Measurements from ENCODE around the gene NDRG2. TPM values are rescaled to one million over a fixed set of nuclear protein-coding genes. Genes with fewer than 3 reads are reported as not detected.
A peak's percentile ranks its signal among the peaks of the same experiment; 100 is the strongest.

NDRG2 gene
- total and polyA plus RNA-seq, 7 donors = 328 to 2,087 (median 762) TPM

DNA sequence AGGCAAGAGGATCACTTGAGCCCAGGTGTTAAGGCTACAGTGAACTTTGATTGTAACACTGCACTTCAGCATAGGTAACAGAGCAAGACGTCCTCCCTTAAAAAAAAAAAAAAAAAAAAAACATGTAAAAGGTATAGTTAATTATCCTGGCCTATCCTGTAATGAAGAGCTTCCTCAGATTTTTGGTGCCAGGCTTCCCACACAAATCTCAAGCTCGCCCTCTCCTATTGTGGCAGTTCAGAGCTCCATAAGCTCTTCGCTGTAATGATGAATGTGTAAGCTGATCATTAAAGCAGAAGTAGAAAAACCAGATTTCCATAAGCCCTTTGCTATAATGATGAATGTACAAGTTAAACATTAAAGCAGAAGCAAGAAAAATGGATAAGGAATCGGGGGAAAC is 27.7 kb downstream of the NDRG2 start:
- H3K27ac ChIP-seq = no peak overlapping the region
- ATAC-seq (no peak), DNase-seq (no peak)
- WGBS, 3 donors = 57 to 76% (median 62%) methylated on average over 4 of the region's 4 CpGs
- H3K4me1 ChIP-seq = no peaks in the 10 kb centered on the region
- no peak overlapping the region for H3K4me3 ChIP-seq
- no peaks in the 10 kb centered on the region for H3K27me3 ChIP-seq (ENCODE audit: insufficient read depth in 3 of 3, low read length in 2 of 3)
- H3K9me3 ChIP-seq = no peaks in the 10 kb centered on the region
- intact Hi-C loops (cut with DNase I) = no loop called here
- no peak for TF ChIP-seq CTCF (IDR thresholded peaks at IDR 0.05)
- H3K36me3 ChIP-seq (ENCODE audit: insufficient read depth in 1 of 2, low read depth in 1 of 2) = peaks cover 26 to 56% of the 10 kb centered on the region in 2 donors

DNA sequence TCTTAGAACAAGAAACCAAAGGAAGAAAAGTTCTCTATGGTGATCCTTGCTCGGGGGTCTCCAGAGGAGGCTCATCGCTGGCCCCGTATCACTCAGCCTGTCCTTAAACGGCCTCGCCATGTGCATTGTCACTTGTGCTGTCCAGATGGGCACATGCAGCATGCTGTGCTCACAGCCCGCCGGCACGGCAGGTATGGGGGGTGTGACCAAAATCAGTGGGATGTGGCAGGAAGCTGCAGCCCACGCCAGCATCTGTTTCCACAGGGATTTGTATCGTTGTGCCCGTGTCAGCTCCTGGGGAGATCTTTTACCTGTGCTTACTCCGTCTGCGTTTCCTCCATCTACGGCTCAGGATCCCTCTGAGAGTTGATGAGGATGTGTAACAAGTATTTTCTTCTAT is 28.3 kb downstream of the NDRG2 start:
- intact Hi-C loops (cut with DNase I) = no loop called here
- no peak for ATAC-seq
- no peak for DNase-seq
- Histone ChIP-seq H3K27me3 (ENCODE audit: insufficient read depth in 3 of 3, low read length in 2 of 3) (no peaks in the 10 kb centered on the region), H3K36me3 (ENCODE audit: insufficient read depth in 1 of 2, low read depth in 1 of 2) (peaks cover 26 to 62% of the 10 kb centered on the region in 2 donors), H3K27ac (no peak overlapping the region), H3K4me3 (no peak overlapping the region), H3K4me1 (peaks cover 1% of the 10 kb centered on the region), H3K9me3 (no peaks in the 10 kb centered on the region)
- TF ChIP-seq CTCF (IDR thresholded peaks at IDR 0.05) = no peak
- 80 to 85% (median 83%) methylated on average over 14 of the region's 14 CpGs for WGBS, 3 donors

GRCh38 chr14:20989787-20990600 is 34.9 kb downstream of the NDRG2 start, which contains the start of gene METTL17:
METTL17 (plus strand) TSS chr14:20989980; CDS start chr14:20990003, 23 bp downstream.
- intact Hi-C loops (cut with DNase I) = no loop called here
- H3K27ac ChIP-seq = peak within 1 kb of the TSS; percentile 84
- DNase-seq (peak; percentile 89 to 95), ATAC-seq (peak; percentile 96 to 98 (median 96))
- TF ChIP-seq CTCF (IDR thresholded peaks at IDR 0.05) = peak; percentile 4
- H3K4me3 ChIP-seq = peak within 1 kb of the TSS; percentile 89
- H3K27me3 ChIP-seq (ENCODE audit: insufficient read depth in 3 of 3, low read length in 2 of 3) = no peaks in the 10 kb centered on the region
- H3K4me1 ChIP-seq = peaks cover 7% of the 10 kb centered on the region
- H3K9me3 ChIP-seq = no peaks in the 10 kb centered on the region
- 0 to 1% (median 1%) methylated on average over 41 to 42 of the region's 42 CpGs for WGBS, 3 donors
- H3K36me3 ChIP-seq (ENCODE audit: insufficient read depth in 1 of 2, low read depth in 1 of 2) = peaks cover 16 to 39% of the 10 kb centered on the region in 2 donors

GRCh38 chr14:20989471-20989786 is 35.4 kb downstream of the NDRG2 start:
- Histone ChIP-seq H3K36me3 (ENCODE audit: insufficient read depth in 1 of 2, low read depth in 1 of 2) (peaks cover 10 to 33% of the 10 kb centered on the region in 2 donors), H3K4me3 (peak overlapping the region; percentile 89), H3K4me1 (peaks cover 7% of the 10 kb centered on the region), H3K27me3 (ENCODE audit: insufficient read depth in 3 of 3, low read length in 2 of 3) (no peaks in the 10 kb centered on the region), H3K9me3 (no peaks in the 10 kb centered on the region), H3K27ac (peak overlapping the region; percentile 84)
- DNase-seq (no peak), ATAC-seq (no peak)
- intact Hi-C loops (cut with DNase I) = no loop called here
- WGBS, 3 donors = 1 to 2% (median 2%) methylated on average over 11 of the region's 11 CpGs
- TF ChIP-seq CTCF (IDR thresholded peaks at IDR 0.05) = no peak

All from psoas muscle (tissue), 8 donors.